HepG2 (cell line): ENCODE data around the gene DNAI2. TPM values are rescaled to one million over a fixed set of nuclear protein-coding genes. Genes with fewer than 3 reads are reported as not detected.

Experiments used
- ATAC-seq: fragments of 200-7000 bp; cut with Tn5 transposase; 3 replicates; pipeline ENCODE4 v1.9.1; 2020; ENCODE audit warnings: mild to moderate bottlenecking, moderate library complexity
- BruUV-seq: library from RNA; stranded (reverse); fragments of 400-500 nt; replicated peaks from 2 replicates; lab custom pipeline; 2021; lab: Mats Ljungman, UMichigan
- CTCF ChIA-PET: fragments of 300-600 bp; formaldehyde crosslinking; extraction: SDS; loops from one replicate; lab custom pipeline; 2021; ENCODE audit warnings: low total read pairs, inconsistent platforms, low intra/inter-chr PET ratio; lab: Yijun Ruan, JAX
- POLR2A ChIA-PET: fragments of 350-600 bp; sonication (Branson Sonifier 250); formaldehyde crosslinking; loops from one replicate; lab custom pipeline; 2020; ENCODE audit warnings: antibody characterized with exemption, inconsistent platforms; lab: Yijun Ruan, JAX
- DNase-seq: peaks from one replicate; pipeline ENCODE4 v3.0.0-alpha.2; 2015; ENCODE audit warnings: low spot score
- FAIRE-seq: peaks from 3 replicates; lab custom pipeline; 2011; peaks lifted over from hg19 to GRCh38; lab: Jason Lieb, UNC
- H2AFZ ChIP-seq: one replicate; pipeline ENCODE4 v1.6.1; 2011; ENCODE audit warnings: low read length, inconsistent platforms
- H3K27ac ChIP-seq: fragments of 300-600 bp; 3 replicates; pipeline ENCODE4 v1.8.0; 2011; ENCODE audit warnings: mixed run types, mild to moderate bottlenecking, mixed read lengths, low read length, inconsistent platforms; ENCODE audit not compliant: insufficient read depth; ENCODE audit errors: extremely low read length
- H3K27me3 ChIP-seq, 2 experiments: fragments of 200-600 bp in 1 of 2; 2 replicates in 1 of 2; 3 replicates in 1 of 2; pipeline versions ENCODE4 v1.6.0 to v1.8.0; 2011; ENCODE audit warnings: low read length in 2 of 2, mild to moderate bottlenecking in 2 of 2, moderate library complexity in 2 of 2, inconsistent platforms in 1 of 2; ENCODE audit not compliant: insufficient read depth in 2 of 2, control insufficient read depth in 1 of 2
- H3K36me3 ChIP-seq, 2 experiments: fragments of 200-600 bp in 1 of 2; replicated peaks in 1 of 2; 2 replicates in 1 of 2; 3 replicates in 1 of 2; pipeline versions ENCODE4 v1.5.1 to v1.8.0; 2011; ENCODE audit warnings: low read length in 2 of 2, inconsistent platforms in 1 of 2; ENCODE audit not compliant: insufficient read depth in 2 of 2, control insufficient read depth in 1 of 2
- H3K4me1 ChIP-seq: 2 replicates; pipeline ENCODE4 v1.5.1; 2012; ENCODE audit warnings: low read length, inconsistent platforms; ENCODE audit not compliant: insufficient read depth
- H3K4me2 ChIP-seq: 2 replicates; pipeline ENCODE4 v1.6.0; 2011; ENCODE audit warnings: low read depth, low read length, inconsistent platforms
- H3K4me3 ChIP-seq, 3 experiments: fragments of 200-600 bp in 1 of 3; sonication (generic), shearing (Covaris generic) in 1 of 3; replicated peaks in 1 of 3; 2 replicates each; pipeline ENCODE4 v1.5.1; 2011 to 2016; ENCODE audit warnings: low read length in 3 of 3, inconsistent platforms in 2 of 3, low read depth in 2 of 3, mild to moderate bottlenecking in 2 of 3, control low read depth in 1 of 3, mixed read lengths in 1 of 3; ENCODE audit not compliant: insufficient read depth in 1 of 3
- H3K79me2 ChIP-seq: one replicate; pipeline ENCODE4 v1.6.1; 2011; ENCODE audit warnings: low read length, inconsistent platforms; ENCODE audit not compliant: insufficient read depth
- H3K9ac ChIP-seq: 2 replicates; pipeline ENCODE4 v1.6.0; 2011; ENCODE audit warnings: mild to moderate bottlenecking, low read depth, low read length, inconsistent platforms; ENCODE audit not compliant: insufficient read depth
- H3K9me3 ChIP-seq: 2 replicates; pipeline ENCODE4 v1.5.1; 2012; ENCODE audit warnings: mild to moderate bottlenecking, low read length
- H4K20me1 ChIP-seq: 2 replicates; pipeline ENCODE4 v1.6.0; 2011; ENCODE audit warnings: inconsistent platforms, mild to moderate bottlenecking, low read length, moderate library complexity; ENCODE audit not compliant: insufficient read depth
- GATA4 ChIP-seq: sonication (generic); IDR thresholded peaks from 2 replicates; pipeline ENCODE4 v1.6.1; 2016; ENCODE audit warnings: antibody characterized with exemption, low read depth, borderline replicate concordance
- HDAC1 ChIP-seq: sonication (generic); formaldehyde crosslinking; IDR thresholded peaks from 2 replicates; pipeline ENCODE4 v1.5.1; 2020; ENCODE audit warnings: mild to moderate bottlenecking, missing genetic modification reagents
- HOXA5 ChIP-seq: sonication (generic); formaldehyde crosslinking; IDR thresholded peaks from 2 replicates; pipeline ENCODE4 v1.4.0; 2020; ENCODE audit warnings: missing genetic modification reagents
- KAT8 ChIP-seq: IDR thresholded peaks from 2 replicates; pipeline ENCODE4 v1.6.1; 2016; ENCODE audit warnings: missing genetic modification reagents, missing compliant biosample characterization
- UBTF ChIP-seq: sonication (generic); formaldehyde crosslinking; IDR thresholded peaks from 2 replicates; pipeline ENCODE4 v1.4.0; 2020; ENCODE audit warnings: mild to moderate bottlenecking, missing genetic modification reagents
- ZNF503 ChIP-seq: sonication (generic); formaldehyde crosslinking; IDR thresholded peaks from 2 replicates; pipeline ENCODE4 v1.4.0; 2020; ENCODE audit warnings: missing genetic modification reagents
- WGBS: methylation state at CpG from one replicate; pipeline ENCODE4 v1.1.6; 2017; ENCODE audit warnings: low lambda C conversion rate; 5-methylcytosine and 5-hydroxymethylcytosine counted together
- in situ Hi-C: cut with HindIII; loops from 2 replicates; pipeline ENCODE4 v1.10.0; 2017; ENCODE audit warnings: low pct_unique_long_range_greater_than_20kb; ENCODE audit not compliant: extremely low pct_ligation_motif_present
- intact Hi-C: fragments of 100-400 bp; cut with micrococcal nuclease; formaldehyde crosslinking; loops from one replicate; pipeline ENCODE4 v1.10.0; 2022; ENCODE audit not compliant: unreplicated experiment
- polyA plus RNA-seq, 8 experiments: library from polyadenylated mRNA; depleted of rRNA in 3 of 8; stranded (reverse) in 7 of 8; unstranded in 1 of 8; fragments of >200 nt; fragmentation: Illumina TruSeq in 4 of 8; extraction: Trizol in 4 of 8; gene quantifications; 2 replicates each; pipeline versions ENCODE4 v1.2.1 to v1.2.3, GENCODE V29; 2011 to 2016; ENCODE audit warnings: low read depth in 4 of 8, missing spikeins in 1 of 8, mixed read lengths in 1 of 8; ENCODE audit not compliant: insufficient read depth in 1 of 8
- total RNA-seq, 5 experiments: library from RNA; depleted of rRNA; stranded (reverse); fragments of >200 nt; fragmentation: Illumina TruSeq; extraction: Trizol; gene quantifications; 2 replicates each; pipeline ENCODE4 v1.2.3, GENCODE V29; 2016; ENCODE audit warnings: low read depth in 1 of 5

The DNAI2 gene
- total and polyA plus RNA-seq, 2 of the 13 experiments (the other 11 are each of a cell fraction or from before 2014, with no cell fraction given) = not detected

GRCh38 chr17:74360899-74361229 lies 86.8 kb downstream of the DNAI2 start:
- 19% methylated on average over 7 of the region's 7 CpGs for WGBS
- no peak overlapping the region for H3K4me2 ChIP-seq
- POLR2A ChIA-PET = no interaction called here
- in situ Hi-C loops (no loop called here), intact Hi-C loops (loop anchor here (1.0 kb wide), 1 partner anchor 60 kb away; no protein-coding TSS in a partner anchor)
- H3K9me3 ChIP-seq = no peaks in the 10 kb centered on the region
- DNase-seq (no peak), FAIRE-seq (no peak), ATAC-seq (peak; percentile 44)
- no peak overlapping the region for H3K9ac ChIP-seq
- H3K4me3 ChIP-seq = no peak overlapping the region
- no peaks in the 10 kb centered on the region for H3K36me3 ChIP-seq
- H3K79me2 ChIP-seq = no peaks in the 10 kb centered on the region
- no peak overlapping the region for H3K27ac ChIP-seq
- H3K27me3 ChIP-seq = peaks cover 4 to 76% of the 10 kb centered on the region in 2 experiments; a peak in 4 of 5 replicates
- no peaks in the 10 kb centered on the region for H3K4me1 ChIP-seq
- H2AFZ ChIP-seq = no peak overlapping the region
- CTCF ChIA-PET = interaction anchor here (2.0 kb wide), 1 partner anchor 60 kb away, joined by 10 read pairs; no protein-coding TSS in a partner anchor
- no peak for TF ChIP-seq UBTF
- TF ChIP-seq HDAC1 (CRISPR knock-in tag) = no peak
- TF ChIP-seq GATA4 = no peak
- TF ChIP-seq ZNF503 (CRISPR knock-in tag) = no peak
- TF ChIP-seq KAT8 (CRISPR knock-in tag) = no peak
- no peak for TF ChIP-seq HOXA5 (CRISPR knock-in tag)
- no TSS peak for BruUV-seq
- no peaks in the 10 kb centered on the region for H4K20me1 ChIP-seq
